ENCODE data around the gene CDO1. TPM values are rescaled to one million over a fixed set of nuclear protein-coding genes. Genes with fewer than 3 reads are reported as not detected.

The CDO1 gene
- total RNA-seq, 1 donor, result 7.0 TPM

GRCh38 chr5:115798252-115798651, 18.2 kb downstream of the CDO1 start:
- no peak for DNase-seq (ENCODE audit: low read depth)
- no peak overlapping the region for H3K4me3 ChIP-seq (ENCODE audit: low read depth, low read length)
- TF ChIP-seq, protein P1, sequence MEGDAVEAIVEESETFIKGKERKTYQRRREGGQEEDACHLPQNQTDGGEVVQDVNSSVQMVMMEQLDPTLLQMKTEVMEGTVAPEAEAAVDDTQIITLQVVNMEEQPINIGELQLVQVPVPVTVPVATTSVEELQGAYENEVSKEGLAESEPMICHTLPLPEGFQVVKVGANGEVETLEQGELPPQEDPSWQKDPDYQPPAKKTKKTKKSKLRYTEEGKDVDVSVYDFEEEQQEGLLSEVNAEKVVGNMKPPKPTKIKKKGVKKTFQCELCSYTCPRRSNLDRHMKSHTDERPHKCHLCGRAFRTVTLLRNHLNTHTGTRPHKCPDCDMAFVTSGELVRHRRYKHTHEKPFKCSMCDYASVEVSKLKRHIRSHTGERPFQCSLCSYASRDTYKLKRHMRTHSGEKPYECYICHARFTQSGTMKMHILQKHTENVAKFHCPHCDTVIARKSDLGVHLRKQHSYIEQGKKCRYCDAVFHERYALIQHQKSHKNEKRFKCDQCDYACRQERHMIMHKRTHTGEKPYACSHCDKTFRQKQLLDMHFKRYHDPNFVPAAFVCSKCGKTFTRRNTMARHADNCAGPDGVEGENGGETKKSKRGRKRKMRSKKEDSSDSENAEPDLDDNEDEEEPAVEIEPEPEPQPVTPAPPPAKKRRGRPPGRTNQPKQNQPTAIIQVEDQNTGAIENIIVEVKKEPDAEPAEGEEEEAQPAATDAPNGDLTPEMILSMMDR (IDR thresholded peaks at IDR 0.05; ENCODE audit: insufficient read depth, low read length), result no peak

GRCh38 chr5:115796656-115797055, 19.8 kb downstream of the CDO1 start:
- TF ChIP-seq, protein P1 (IDR thresholded peaks at IDR 0.05; ENCODE audit: insufficient read depth, low read length), result no peak
- DNase-seq (ENCODE audit: low read depth), result no peak

DNA sequence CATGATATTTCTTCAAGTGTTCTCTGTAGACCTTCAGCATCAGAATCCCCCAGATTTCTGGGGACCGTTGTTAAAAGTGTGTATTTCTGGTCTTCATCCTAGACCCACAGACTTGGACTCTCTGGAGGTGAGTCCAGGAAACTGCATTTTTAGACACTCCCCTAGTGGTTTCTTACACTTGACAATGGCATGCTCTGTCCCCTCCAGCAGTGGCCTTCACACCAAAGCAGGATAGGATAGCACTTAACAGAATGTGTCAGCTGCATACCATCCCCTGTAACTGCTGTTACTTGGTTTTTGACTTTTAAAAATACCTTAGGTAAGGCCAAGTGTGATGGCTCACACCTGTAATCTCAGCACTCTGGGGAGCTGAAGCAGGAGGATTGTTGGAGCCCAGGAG, 20.8 kb downstream of the CDO1 start:
- DNase-seq (ENCODE audit: low read depth), result no peak

More at GRCh38 chr5:115796656-115797055, 19.8 kb downstream of the CDO1 start:
- no peak overlapping the region for H3K4me3 ChIP-seq (ENCODE audit: low read depth, low read length)

DNA sequence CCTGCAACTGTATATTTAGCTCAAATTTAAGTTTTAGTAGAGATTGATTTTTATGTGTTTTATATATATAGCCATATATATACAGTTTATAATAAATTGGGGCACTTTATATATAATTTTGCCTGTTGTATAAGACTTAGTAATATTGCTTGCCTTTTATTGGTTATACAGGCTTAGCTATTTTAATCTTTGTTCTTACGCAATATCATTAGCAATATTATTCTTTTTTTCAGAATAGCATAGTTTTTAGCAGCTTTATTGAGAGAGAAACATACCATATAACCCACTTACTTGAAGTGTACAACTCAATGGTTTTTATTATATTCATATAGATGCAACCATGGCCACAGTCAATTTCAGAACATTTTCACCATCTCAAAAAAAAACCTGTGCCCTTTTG, 28.0 kb downstream of the CDO1 start:
- no peak overlapping the region for H3K4me3 ChIP-seq (ENCODE audit: low read depth, low read length)
- no peak for DNase-seq (ENCODE audit: low read depth)
- TF ChIP-seq, protein P1 (IDR thresholded peaks at IDR 0.05; ENCODE audit: insufficient read depth, low read length), result no peak

More for the DNA sequence above, 20.8 kb downstream of the CDO1 start:
- TF ChIP-seq, protein P1 (IDR thresholded peaks at IDR 0.05; ENCODE audit: insufficient read depth, low read length), result no peak
- no peak overlapping the region for H3K4me3 ChIP-seq (ENCODE audit: low read depth, low read length)

DNA sequence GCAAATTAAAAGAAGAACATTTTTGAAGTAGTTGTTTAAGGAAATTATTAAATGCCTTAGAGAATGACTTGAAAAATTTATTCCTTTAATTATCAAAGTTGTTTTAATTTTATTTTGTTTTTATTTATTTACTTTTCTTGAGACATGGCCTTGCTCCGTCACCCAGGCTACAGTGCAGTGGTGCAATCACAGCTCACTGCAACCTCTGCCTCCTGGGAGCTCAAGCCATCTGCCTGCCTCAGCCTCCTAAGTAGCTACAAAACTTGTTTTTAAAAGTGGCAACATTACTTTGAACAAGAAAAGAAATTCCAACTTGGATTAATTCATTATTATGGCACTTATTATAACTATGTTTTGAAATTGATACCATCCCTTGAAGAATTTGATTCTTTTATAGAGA, 29.0 kb downstream of the CDO1 start:
- H3K4me3 ChIP-seq (ENCODE audit: low read depth, low read length), result no peak overlapping the region
- TF ChIP-seq, protein P1 (IDR thresholded peaks at IDR 0.05; ENCODE audit: insufficient read depth, low read length), result no peak
- no peak for DNase-seq (ENCODE audit: low read depth)

DNA sequence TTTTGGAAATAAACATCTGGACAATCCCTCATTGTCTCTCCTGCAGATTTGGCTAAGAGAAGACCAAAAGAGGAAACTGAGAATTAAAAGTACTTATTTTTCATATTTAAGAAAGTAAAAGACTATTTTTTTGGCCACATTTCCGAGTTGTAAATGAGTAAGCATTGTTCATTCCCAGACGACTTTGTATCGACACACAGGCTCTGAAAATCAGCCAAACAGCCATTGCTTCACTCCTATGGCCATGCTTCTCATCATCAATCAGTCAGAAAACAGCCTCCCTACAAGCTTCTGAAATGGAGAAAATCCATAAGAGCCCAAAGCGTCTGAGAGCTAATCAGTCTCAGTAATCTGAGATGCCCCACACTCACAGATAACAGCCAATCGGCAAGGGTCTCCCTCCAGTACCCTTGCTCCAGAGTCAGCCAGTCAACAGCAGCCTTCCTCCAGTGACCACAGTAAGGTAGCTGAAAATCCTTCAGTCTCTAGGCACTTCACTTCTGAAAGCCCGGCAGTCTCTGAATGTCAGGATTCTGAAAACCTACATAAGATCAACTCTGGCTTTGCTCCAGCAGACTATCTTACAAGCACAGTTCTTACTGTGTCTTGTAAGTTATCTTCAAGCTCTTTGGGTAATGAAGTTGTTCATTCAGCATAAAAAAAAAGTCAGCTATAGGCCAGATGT, 30.9 kb downstream of the CDO1 start:
- TF ChIP-seq, protein P1 (IDR thresholded peaks at IDR 0.05; ENCODE audit: insufficient read depth, low read length), result no peak
- peak; percentile 30 for DNase-seq (ENCODE audit: low read depth)
- H3K4me3 ChIP-seq (ENCODE audit: low read depth, low read length), result no peak overlapping the region

GRCh38 chr5:115778417-115778816, 38.0 kb downstream of the CDO1 start:
- DNase-seq (ENCODE audit: low read depth), result peak; percentile 22
- TF ChIP-seq, protein P1 (IDR thresholded peaks at IDR 0.05; ENCODE audit: insufficient read depth, low read length), result no peak
- H3K4me3 ChIP-seq (ENCODE audit: low read depth, low read length), result no peak overlapping the region
